GM19240 (cell line): ENCODE results near the gene IFT81.
"Not testable (repeated sequence)": the region's sequence is repeated elsewhere in the genome, so short reads cannot be mapped to it uniquely, and the experiment has no call there.

Experiments
- DNase-seq: peaks from one replicate; pipeline ENCODE4 v3.0.0; 2011; ENCODE audit warnings: low spot score; ENCODE audit not compliant: insufficient read length

Gene IFT81

GRCh38 chr12:110199339-110200123 is 75.4 kb downstream of the IFT81 start:
- no peak for DNase-seq

GRCh38 chr12:110200124-110200417 is 75.9 kb downstream of the IFT81 start:
- DNase-seq = no peak

GRCh38 chr12:110201995-110202394 is 77.8 kb downstream of the IFT81 start:
- DNase-seq = no peak

GRCh38 chr12:110203546-110203945 is 79.4 kb downstream of the IFT81 start:
- DNase-seq = no peak

GRCh38 chr12:110205931-110206330 is 81.8 kb downstream of the IFT81 start:
- DNase-seq = no peak

DNA sequence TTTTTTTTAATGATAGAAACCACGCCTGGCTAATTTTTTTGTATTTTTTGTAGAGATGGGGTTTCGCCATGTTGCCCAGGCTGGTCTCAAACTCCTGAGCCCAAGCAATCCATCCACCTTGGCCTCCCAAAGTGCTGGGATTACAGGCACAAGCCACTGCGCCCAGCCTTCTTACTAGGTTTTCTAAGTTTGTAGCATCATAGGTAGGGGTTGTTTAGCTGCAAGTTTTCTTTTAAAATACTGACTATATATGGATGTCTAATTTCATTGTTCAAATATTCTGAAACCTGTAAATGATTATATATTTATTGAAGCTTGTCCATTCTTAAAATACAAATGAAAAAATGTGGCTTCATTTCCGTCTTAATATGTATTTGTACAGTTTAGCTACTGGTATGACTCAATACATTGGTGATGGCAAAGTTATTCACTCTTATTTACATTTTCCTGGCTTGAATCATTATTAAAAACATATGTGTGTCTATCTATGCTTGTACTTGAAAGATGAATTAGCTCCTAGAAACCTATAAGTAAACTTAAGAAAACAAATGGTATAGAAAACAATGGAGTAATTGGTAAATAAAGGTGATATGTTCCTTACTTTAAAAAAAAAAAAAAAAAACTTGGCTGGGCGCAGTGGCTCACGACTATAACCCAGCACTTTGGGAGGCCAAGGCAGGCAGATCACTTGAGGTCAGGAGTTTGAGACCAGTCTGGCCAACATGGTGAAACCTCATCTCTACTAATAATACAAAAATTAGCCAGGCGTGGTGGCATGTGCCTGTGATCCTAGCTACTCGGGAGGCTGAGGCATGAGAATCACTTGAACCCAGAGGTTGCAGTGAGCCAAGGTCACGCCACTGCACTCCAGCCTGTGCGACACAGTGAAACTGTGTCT is 87.7 kb downstream of the IFT81 start:
- not testable (repeated sequence) for DNase-seq

GRCh38 chr12:110217996-110218674 is 94.0 kb downstream of the IFT81 start:
- no peak for DNase-seq

GRCh38 chr12:110222027-110222426 is 97.9 kb downstream of the IFT81 start:
- DNase-seq = no peak

DNA sequence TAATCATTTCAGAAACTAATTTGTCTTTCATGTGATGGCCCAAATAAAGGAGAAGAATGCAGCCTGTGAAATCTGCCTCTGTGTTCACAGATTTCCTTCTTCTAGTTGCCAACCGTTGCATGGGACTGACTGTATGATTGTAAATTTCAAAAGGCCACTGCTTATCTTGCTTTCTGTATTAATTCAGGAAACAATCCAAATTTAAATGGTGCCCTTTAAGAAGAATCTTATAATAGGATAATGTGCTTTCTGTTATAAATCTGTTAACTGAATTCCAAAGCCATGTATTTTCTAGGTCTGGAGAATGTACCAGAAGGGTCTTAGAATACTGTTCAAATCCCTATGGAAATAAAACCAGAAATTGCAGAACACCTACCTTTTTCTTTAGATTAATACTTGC is 98.3 kb downstream of the IFT81 start:
- DNase-seq = no peak

DNA sequence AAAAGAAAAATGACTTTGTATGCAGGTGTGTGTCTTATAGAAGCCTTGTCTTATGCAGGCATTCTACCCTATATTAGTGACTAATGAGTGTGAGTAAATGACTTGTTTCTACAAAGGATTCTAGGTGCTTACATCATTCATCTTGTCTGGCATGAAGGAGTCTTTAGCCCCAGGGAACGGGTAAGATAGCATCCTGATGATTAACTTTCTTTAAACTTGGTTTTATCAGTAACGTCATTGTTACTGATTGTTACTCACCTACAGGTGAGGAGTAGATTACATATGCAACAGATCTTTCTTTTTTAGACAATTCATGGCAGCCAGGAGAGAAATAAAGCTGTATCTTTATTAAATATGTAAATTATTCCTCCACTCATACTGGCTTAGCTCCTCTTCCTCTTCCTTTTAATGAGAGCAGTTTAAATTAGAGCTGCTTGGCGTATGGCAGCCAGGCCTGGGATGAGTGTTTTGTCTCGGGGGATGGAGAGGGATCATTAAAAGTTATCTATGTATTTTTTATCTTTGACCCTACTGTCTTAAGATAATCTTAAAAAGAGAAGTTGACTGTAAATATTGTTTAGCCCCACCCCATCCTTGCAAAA is 99.7 kb downstream of the IFT81 start:
- DNase-seq = no peak

- no peak for DNase-seq
Observed at GRCh38 chr12:110224379-110225304, 100.5 kb downstream of the IFT81 start.

- no peak for DNase-seq
Observed at GRCh38 chr12:110227138-110227537, 103.0 kb downstream of the IFT81 start.

DNA sequence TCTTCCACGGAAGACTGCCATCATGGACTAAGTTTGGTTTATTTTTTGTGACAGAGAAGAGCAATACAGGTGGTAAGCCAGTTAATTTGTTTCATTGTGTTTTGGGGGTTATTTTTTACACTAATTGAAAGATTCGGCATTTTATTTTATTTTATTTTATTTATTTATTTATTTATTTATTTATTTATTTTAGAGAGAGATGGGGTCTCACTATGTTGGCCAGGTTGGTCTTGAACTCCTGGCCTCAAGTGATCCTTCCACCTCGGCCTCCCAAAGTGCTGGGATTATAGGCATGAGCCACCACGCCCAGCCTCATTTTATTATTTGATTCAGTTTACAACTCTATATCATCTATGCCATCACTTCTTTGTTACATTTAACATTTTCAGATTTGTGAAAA is 104.2 kb downstream of the IFT81 start:
- not testable (repeated sequence) for DNase-seq

- no peak for DNase-seq
Observed at GRCh38 chr12:110228756-110229155, 104.6 kb downstream of the IFT81 start.

GRCh38 chr12:110229409-110229808 is 105.3 kb downstream of the IFT81 start:
- no peak for DNase-seq

DNA sequence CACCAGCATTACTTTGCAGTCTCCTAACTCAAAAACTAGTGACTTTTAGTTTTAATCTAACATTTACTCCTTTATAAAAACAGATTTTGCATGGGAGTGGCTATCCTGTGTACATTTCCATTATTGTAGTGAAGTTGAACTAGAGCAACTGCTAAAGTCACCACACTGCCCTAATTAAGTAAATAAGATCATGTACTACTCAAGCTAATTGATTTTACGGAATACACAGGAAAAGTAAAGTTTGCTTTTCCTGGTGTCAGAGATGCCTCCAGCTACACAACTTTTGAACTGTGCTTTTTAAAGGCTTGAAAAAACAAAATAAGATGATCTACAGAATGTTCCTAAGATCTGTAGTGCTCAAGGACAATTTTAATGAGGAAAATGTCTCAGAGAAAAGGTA is 106.5 kb downstream of the IFT81 start:
- DNase-seq = no peak

DNA sequence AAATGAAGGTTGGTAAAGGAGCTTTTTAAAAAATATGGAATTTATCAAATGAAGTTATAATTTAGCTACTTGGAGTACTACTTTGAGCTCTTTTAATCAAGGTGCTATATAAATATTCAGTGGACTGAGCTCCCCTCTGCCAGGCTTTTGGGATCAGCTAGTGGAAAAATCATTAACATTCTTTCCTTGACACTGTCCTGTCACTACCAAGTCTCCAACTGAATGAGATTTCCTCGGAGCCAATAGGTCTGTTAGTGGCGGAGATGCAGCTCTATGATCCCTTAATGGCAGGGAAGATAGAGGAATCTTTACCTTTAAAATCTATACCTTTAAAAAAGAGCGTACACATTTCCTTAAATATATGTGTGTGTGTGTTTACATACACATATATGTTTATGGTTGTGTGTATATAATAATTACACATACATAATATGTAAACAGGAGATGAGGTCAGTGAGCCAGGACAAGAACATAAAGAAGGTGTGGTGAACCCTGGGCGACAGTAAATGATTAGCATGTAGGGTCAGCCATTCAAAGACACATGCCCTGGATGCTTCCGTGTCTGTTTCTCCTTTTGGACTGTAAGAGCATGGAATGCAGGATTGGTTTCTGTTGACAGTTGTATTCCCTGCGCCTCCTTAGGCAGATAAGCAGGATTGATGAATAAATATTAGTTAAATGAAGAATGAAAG is 109.2 kb downstream of the IFT81 start:
- no peak for DNase-seq

DNA sequence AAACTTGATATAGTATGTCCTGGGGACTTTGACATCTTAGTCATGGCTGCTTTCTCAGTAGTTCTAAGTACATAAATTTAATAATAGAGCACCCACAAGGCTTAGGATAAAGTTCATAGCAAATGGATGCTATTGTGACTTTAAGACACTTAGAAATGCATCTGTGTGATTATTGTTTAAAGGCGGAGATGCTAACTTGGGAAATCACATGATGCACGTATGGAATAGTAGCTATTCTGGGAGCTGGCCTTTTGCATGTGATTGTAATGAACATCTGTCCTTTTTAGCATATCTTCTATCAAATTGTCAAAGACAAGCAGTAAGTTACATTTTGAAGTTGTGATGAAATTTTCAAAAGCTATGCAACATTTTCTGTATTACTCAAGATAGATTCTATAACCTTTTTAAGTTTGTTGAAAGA is 110.2 kb downstream of the IFT81 start:
- no peak for DNase-seq

DNA sequence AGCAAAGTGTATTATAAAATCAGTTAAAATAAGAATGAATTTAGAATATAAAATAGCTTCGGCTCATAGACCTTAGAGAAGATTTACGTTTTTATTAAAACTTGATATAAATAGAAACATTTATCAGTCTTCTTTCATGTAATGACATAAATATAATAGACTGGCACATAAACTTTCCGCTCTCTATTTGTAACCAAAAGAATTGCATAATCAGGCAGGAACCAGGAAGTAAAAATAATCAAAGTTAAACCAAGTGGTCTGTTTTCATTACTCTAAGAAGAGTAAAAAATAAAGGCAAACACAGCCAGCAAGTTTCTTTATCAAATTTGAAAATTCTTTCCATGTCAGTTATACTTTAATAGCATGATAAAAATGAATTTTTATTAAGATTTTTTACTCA is 110.6 kb downstream of the IFT81 start:
- no peak for DNase-seq

DNA sequence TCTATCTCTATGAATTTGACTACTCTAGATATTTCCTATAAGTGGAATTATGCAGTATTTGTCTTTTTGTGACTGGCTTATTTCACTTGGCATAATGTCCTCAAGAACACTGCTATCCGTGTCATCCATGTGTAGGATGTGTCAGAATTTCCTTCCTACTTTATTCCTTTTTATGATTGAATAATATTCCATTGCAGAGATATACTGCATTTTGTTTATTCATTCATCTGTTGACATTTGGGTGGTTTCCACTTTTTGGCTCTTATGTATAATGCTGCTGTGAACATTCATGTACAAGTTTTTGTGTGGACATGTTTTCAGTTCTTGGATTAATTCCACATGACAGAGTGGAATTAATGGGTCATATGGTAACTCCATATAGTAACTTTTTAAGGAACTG is 111.2 kb downstream of the IFT81 start:
- no peak for DNase-seq
